ENCODE results near the gene PIAS4. TPM values are rescaled to one million over a fixed set of nuclear protein-coding genes. Genes with fewer than 3 reads are reported as not detected.

Gene PIAS4
- total and polyA plus RNA-seq, 2 of the 13 experiments (the other 11 are each of a cell fraction or from before 2014, with no cell fraction given) = 9.0 to 20.1 TPM

DNA sequence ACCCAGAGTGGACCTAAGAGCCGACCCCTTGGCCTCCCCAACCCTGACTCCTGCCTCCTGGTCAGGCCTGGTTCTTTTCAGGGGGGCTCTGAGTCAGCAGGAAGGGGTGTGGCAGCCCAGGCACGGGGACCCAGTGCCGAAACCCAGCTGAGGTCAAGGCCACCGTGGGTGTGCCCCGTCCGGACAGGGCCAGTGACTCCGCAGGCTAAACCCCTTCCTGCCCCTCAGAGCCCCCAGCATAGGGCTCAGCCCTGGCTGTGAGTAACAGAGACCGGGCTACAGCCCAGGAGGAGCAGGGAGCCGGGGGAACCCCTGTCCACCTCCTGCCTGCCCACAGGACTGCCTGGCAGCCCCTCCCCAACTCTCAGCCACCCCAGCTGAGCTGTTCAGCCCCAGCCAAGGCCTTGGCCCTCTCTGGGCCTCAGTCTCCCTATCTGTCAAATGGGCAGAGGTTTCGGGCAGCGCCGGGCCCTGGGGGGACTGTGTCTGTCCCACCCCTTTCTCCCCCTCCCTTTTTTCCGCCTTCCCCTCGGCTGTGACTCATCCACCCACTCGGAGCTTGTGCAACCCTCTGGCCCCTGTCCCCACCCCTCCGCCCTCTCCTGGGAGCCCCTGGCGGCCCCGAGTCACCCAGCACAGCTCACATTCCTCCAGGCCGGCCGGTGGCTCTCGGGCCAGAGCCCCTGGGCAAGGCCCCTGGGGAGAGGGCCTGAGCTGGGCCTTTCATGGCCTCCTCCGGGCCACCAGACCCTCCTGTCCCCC, 50.6 kb downstream of the PIAS4 start (continued):
- TF ChIP-seq ZMAT3 (CRISPR knock-in tag; conservative IDR thresholded peaks at IDR 0.05) (no peak), REL (CRISPR knock-in tag; conservative IDR thresholded peaks at IDR 0.05) (no peak), KDM5A (IDR thresholded peaks at IDR 0.05; ENCODE audit: borderline replicate concordance, low read length) (no peak), TFDP2 (CRISPR knock-in tag; IDR thresholded peaks at IDR 0.05) (peak; percentile 73), SALL2 (CRISPR knock-in tag; IDR thresholded peaks at IDR 0.05) (0 out of 2 replicates have a peak, but pooled peaks have one; percentile 51), ZNF138 (CRISPR knock-in tag; IDR thresholded peaks at IDR 0.05; ENCODE audit: low read depth) (no peak), ZFX (CRISPR knock-in tag; IDR thresholded peaks at IDR 0.05; ENCODE audit: low read depth) (peak; percentile 96), ZNF343 (CRISPR knock-in tag; IDR thresholded peaks at IDR 0.05) (no peak), ZNF326 (CRISPR knock-in tag; IDR thresholded peaks at IDR 0.05; ENCODE audit: borderline replicate concordance) (0 out of 2 replicates have a peak, but pooled peaks have one; percentile 23), ZNF432 (CRISPR knock-in tag; IDR thresholded peaks at IDR 0.05; ENCODE audit: borderline replicate concordance) (no peak), ZFP36L2 (CRISPR knock-in tag; IDR thresholded peaks at IDR 0.05) (no peak), MTF1 (CRISPR knock-in tag; IDR thresholded peaks at IDR 0.05) (no peak), ZMYM2 (CRISPR knock-in tag; IDR thresholded peaks at IDR 0.05) (peak; percentile 92; the same call in 1 of the 2 replicates), XBP1 (CRISPR knock-in tag; IDR thresholded peaks at IDR 0.05) (no peak), ZNF550 (CRISPR knock-in tag; IDR thresholded peaks at IDR 0.05; ENCODE audit: borderline replicate concordance) (no peak), ZNF691 (CRISPR knock-in tag; IDR thresholded peaks at IDR 0.05; ENCODE audit: borderline replicate concordance, low read depth) (no peak; the same call in 1 of the 2 replicates), HOXA3 (CRISPR knock-in tag; IDR thresholded peaks at IDR 0.05) (peak; percentile 27; the same call in 1 of the 2 replicates), SNAPC2 (CRISPR knock-in tag; IDR thresholded peaks at IDR 0.05) (no peak)
- TF ChIP-seq, protein P1, sequence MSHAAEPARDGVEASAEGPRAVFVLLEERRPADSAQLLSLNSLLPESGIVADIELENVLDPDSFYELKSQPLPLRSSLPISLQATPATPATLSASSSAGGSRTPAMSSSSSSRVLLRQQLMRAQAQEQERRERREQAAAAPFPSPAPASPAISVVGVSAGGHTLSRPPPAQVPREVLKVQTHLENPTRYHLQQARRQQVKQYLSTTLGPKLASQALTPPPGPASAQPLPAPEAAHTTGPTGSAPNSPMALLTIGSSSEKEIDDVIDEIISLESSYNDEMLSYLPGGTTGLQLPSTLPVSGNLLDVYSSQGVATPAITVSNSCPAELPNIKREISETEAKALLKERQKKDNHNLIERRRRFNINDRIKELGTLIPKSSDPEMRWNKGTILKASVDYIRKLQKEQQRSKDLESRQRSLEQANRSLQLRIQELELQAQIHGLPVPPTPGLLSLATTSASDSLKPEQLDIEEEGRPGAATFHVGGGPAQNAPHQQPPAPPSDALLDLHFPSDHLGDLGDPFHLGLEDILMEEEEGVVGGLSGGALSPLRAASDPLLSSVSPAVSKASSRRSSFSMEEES (CRISPR knock-in tag; IDR thresholded peaks at IDR 0.05) = peak; percentile 55; the same call in 1 of the 2 replicates
- TF ChIP-seq, protein P2, sequence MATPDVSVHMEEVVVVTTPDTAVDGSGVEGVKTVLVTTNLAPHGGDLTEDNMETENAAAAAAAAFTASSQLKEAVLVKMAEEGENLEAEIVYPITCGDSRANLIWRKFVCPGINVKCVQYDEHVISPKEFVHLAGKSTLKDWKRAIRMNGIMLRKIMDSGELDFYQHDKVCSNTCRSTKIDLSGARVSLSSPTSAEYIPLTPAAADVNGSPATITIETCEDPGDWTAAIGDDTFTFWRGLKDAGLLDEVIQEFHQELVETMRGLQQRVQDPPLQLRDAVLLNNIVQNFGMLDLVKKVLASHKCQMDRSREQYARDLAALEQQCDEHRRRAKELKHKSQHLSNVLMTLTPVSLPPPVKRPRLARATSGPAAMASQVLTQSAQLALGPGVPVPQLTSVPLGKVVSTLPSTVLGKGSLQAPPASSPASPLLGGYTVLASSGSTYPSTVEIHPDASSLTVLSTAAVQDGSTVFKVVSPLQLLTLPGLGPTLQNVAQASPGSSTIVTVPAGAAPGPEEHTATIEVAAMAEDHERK (CRISPR knock-in tag; IDR thresholded peaks at IDR 0.05; ENCODE audit: low read depth) = no peak
- TF ChIP-seq, protein P3, sequence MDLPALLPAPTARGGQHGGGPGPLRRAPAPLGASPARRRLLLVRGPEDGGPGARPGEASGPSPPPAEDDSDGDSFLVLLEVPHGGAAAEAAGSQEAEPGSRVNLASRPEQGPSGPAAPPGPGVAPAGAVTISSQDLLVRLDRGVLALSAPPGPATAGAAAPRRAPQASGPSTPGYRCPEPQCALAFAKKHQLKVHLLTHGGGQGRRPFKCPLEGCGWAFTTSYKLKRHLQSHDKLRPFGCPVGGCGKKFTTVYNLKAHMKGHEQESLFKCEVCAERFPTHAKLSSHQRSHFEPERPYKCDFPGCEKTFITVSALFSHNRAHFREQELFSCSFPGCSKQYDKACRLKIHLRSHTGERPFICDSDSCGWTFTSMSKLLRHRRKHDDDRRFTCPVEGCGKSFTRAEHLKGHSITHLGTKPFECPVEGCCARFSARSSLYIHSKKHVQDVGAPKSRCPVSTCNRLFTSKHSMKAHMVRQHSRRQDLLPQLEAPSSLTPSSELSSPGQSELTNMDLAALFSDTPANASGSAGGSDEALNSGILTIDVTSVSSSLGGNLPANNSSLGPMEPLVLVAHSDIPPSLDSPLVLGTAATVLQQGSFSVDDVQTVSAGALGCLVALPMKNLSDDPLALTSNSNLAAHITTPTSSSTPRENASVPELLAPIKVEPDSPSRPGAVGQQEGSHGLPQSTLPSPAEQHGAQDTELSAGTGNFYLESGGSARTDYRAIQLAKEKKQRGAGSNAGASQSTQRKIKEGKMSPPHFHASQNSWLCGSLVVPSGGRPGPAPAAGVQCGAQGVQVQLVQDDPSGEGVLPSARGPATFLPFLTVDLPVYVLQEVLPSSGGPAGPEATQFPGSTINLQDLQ (CRISPR knock-in tag; IDR thresholded peaks at IDR 0.05) = no peak
- TF ChIP-seq, protein P4, sequence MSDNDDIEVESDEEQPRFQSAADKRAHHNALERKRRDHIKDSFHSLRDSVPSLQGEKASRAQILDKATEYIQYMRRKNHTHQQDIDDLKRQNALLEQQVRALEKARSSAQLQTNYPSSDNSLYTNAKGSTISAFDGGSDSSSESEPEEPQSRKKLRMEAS (IDR thresholded peaks at IDR 0.05) = no peak; the same call in 1 of the 2 replicates

Data from HepG2 (cell line).